GM12875 (cell line): ENCODE results near the gene ZBTB39.

ENCODE experiments used
- H3K4me3 ChIP-seq: one replicate; pipeline ENCODE4 v1.5.1; 2011; ENCODE audit warnings: low read depth, low read length, control low read depth
- TF ChIP-seq, protein P1 (sequence below): IDR thresholded peaks from 2 replicates; pipeline ENCODE4 v1.5.1; 2011; ENCODE audit warnings: low read depth, mild to moderate bottlenecking, control low read depth, inconsistent platforms, low read length, moderate library complexity, borderline replicate concordance; ENCODE audit not compliant: insufficient read depth

ZBTB39 gene

GRCh38 chr12:57006809-57007475 lies 596 bp upstream of the ZBTB39 start:
- TF ChIP-seq, protein P1, sequence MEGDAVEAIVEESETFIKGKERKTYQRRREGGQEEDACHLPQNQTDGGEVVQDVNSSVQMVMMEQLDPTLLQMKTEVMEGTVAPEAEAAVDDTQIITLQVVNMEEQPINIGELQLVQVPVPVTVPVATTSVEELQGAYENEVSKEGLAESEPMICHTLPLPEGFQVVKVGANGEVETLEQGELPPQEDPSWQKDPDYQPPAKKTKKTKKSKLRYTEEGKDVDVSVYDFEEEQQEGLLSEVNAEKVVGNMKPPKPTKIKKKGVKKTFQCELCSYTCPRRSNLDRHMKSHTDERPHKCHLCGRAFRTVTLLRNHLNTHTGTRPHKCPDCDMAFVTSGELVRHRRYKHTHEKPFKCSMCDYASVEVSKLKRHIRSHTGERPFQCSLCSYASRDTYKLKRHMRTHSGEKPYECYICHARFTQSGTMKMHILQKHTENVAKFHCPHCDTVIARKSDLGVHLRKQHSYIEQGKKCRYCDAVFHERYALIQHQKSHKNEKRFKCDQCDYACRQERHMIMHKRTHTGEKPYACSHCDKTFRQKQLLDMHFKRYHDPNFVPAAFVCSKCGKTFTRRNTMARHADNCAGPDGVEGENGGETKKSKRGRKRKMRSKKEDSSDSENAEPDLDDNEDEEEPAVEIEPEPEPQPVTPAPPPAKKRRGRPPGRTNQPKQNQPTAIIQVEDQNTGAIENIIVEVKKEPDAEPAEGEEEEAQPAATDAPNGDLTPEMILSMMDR, result no peak
- H3K4me3 ChIP-seq, result peak overlapping the region; percentile 50

GRCh38 chr12:57004651-57005050 lies 1.7 kb downstream of the ZBTB39 start:
- no peak overlapping the region for H3K4me3 ChIP-seq
- TF ChIP-seq, protein P1, result no peak

GRCh38 chr12:57003395-57003794 lies 3.0 kb downstream of the ZBTB39 start:
- H3K4me3 ChIP-seq, result no peak overlapping the region
- TF ChIP-seq, protein P1, result no peak

DNA sequence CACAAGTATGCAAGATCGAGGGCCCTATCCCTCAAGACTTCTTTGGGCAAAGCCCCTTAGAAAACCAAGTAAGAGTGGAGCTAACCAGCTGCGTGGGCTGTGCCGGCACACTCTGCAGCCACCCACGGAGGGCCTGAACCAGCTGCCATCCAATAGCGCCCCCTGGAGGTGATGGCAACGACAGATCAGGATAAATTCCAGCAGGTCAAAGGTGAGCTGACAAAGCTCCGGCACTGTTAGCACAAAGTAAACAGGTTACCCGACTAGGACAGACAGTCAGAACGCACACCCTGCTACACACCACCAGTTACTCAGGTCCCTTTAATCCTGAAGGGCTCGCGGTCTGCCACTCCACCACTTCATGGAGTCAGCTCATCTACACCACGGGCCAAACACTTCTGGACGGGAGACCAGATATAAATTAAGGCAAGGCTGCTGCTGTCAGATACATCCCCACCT lies 4.9 kb downstream of the ZBTB39 start:
- H3K4me3 ChIP-seq, result no peak overlapping the region
- TF ChIP-seq, protein P1, result peak; percentile 84

DNA sequence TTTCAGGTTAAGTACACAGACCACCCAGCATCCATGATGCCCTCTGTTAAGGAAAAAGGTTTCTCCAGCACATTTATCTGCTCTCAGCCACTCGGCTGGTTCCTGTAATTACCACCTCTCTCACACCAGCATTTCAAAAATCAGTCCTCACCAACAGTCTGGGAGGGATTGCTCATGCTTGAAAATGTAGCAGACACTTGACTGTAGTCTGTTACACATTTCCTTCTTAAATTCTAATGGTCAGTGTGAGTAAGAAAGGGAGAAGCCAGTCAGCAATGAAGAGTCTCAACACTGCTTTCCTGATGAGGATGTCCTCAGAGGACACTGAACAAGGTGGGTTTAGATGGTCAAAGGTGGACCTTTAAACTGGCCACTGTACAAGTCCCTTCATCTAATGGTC lies 6.0 kb downstream of the ZBTB39 start:
- TF ChIP-seq, protein P1, result no peak

GRCh38 chr12:56999456-56999855 lies 6.9 kb downstream of the ZBTB39 start:
- no peak overlapping the region for H3K4me3 ChIP-seq
- TF ChIP-seq, protein P1, result no peak

More for the DNA sequence above, 6.0 kb downstream of the ZBTB39 start:
- no peak overlapping the region for H3K4me3 ChIP-seq

GRCh38 chr12:56998981-56999380 lies 7.4 kb downstream of the ZBTB39 start:
- TF ChIP-seq, protein P1, result no peak
- H3K4me3 ChIP-seq, result no peak overlapping the region
